T-helper 1 cell treated with Interleukin-12 subunit alpha and Interleukin-12 subunit beta and Interleukin-4 antibody, amounts not matched to agents 30 μg/mL and 1 μg/mL, for 36 hours (primary cell): ENCODE measurements around the gene FHAD1.
A peak's percentile ranks its signal among the peaks of the same experiment; 100 is the strongest.
"Not testable (repeated sequence)": the region's sequence is repeated elsewhere in the genome, so short reads cannot be mapped to it uniquely, and the experiment has no call there.

ENCODE experiments used
- H3K27ac Mint-ChIP-seq: one replicate; pipeline ENCODE4 v1.8.0; 2021; ENCODE audit warnings: mild to moderate bottlenecking, mixed read lengths
- H3K27me3 Mint-ChIP-seq: one replicate; pipeline ENCODE4 v1.8.0; 2021; ENCODE audit warnings: low read depth, mixed read lengths
- H3K36me3 Mint-ChIP-seq: one replicate; pipeline ENCODE4 v1.8.0; 2021; ENCODE audit warnings: low read depth, mixed read lengths
- H3K4me1 Mint-ChIP-seq: one replicate; pipeline ENCODE4 v1.8.0; 2021; ENCODE audit warnings: low read depth, mixed read lengths
- H3K4me3 Mint-ChIP-seq: one replicate; pipeline ENCODE4 v1.8.0; 2021; ENCODE audit warnings: mild to moderate bottlenecking, moderate library complexity, mixed read lengths
- H3K9me3 Mint-ChIP-seq: one replicate; pipeline ENCODE4 v1.8.0; 2021; ENCODE audit warnings: mixed read lengths

The FHAD1 gene

DNA sequence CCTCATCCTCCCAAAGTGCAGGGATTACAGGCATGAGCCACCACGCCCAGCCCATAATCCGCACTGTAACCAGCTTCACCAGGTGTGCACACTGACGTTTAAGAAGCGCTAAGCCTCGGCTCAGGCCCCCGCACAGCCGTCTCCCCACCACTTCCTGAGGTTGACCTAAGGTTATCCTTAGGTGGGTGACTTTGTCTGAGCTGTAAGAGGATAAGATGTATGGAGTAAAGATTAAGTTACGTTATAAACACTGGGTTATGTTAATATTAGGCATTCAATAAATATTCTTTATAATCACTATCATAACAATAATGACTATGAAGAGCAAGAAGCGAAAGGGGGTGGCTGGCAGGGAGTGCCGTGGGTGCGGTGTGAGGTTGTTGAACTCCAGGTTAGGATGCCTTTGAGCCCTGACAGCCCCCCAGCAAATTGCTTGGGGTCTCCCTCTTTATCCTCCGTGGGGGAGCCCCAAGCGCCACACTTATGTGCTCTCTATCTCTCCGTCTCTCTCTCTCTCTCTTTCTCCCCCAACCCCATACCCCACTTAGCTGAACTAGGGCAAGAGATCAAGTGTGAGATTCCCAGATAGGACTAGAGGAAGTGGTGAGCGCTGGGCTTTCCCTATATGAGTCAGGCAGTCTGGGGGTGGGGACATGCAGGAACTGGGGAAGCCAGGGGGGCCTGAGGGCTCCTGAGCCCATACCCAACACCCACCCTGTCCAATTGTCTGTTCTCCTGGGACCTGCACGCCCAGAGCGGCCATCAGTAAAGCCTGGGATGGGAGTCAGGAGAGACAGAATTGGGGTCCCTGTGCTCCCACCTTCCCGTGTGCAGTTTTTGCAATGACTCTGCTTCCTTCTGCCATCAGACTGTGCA is 170.3 kb downstream of the FHAD1 start:
- peak overlapping the region; percentile 77 for H3K4me3 Mint-ChIP-seq
- H3K27ac Mint-ChIP-seq: peak overlapping the region; percentile 91
- H3K36me3 Mint-ChIP-seq: peaks cover 47% of the 10 kb centered on the region
- H3K9me3 Mint-ChIP-seq: no peaks in the 10 kb centered on the region
- H3K4me1 Mint-ChIP-seq: peaks cover 63% of the 10 kb centered on the region
- no peaks in the 10 kb centered on the region for H3K27me3 Mint-ChIP-seq

DNA sequence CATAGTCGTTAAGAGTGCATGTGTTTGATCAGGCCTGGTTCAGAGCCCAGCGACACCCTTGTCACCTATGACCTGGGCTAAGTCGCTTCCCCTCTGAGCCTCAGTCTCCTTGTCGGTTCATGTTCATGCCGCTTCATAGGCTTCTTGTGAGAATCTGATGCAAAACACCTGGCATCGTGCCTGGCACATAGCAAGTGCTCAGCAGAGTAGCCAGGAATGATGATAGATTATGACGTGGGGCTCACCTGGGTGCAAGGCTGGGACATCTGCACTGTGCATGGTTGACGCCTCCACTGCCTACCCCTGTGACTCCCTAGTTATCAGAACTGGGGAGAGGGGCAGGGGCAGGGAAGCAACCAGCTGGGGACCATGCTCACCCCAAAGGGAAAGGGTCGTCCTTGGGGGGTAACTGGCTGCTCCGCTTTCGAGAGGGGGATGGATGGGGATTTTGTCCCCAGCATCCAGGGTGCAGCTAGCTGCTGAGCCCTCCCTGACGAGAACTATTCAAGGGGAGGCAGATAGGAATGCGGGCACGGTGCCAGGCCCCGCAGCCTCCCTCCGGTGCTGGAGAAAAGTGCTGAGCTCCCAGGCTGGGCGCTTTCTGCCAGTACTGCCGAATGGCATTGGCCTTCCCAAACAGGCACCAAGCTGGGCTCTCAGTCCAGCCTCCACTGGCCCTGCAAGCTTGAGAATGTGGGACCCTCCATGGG is 171.9 kb downstream of the FHAD1 start:
- peaks cover 39% of the 10 kb centered on the region for H3K36me3 Mint-ChIP-seq
- H3K4me3 Mint-ChIP-seq: peak overlapping the region; percentile 14
- H3K9me3 Mint-ChIP-seq: no peaks in the 10 kb centered on the region
- peaks cover 58% of the 10 kb centered on the region for H3K4me1 Mint-ChIP-seq
- peak overlapping the region; percentile 65 for H3K27ac Mint-ChIP-seq
- no peaks in the 10 kb centered on the region for H3K27me3 Mint-ChIP-seq

DNA sequence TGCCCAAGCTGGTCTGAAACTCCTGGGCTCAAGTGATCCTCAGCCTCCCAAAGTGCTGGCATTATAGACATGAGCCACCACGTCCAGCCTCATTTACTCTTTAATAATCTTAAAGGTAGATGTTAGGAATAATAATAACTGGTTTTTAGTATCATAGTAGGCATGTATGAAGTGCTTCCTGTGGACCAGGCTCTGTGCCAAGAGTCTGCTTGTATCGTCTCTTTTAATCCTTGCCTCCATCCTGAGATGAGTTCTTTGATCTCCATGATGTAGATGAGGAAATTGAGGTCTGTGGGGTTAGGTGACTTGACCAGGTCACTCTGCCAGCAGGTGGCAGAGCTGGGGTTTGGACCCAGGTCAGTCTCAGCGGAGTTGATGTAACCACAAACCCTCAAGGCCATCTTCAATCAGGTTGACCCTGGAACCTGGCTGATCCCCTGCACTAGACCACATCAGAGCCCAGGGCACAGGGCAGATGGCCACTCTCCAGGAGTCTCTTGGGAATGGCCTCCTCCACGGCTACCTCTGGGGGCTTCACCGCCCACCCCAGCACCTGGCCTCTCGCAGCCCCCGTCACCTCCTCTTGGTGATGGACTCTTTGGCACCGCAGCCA is 173.9 kb downstream of the FHAD1 start:
- no peak overlapping the region for H3K4me3 Mint-ChIP-seq
- peaks cover 21% of the 10 kb centered on the region for H3K36me3 Mint-ChIP-seq
- no peaks in the 10 kb centered on the region for H3K27me3 Mint-ChIP-seq
- H3K9me3 Mint-ChIP-seq: no peaks in the 10 kb centered on the region
- H3K27ac Mint-ChIP-seq: no peak overlapping the region
- peaks cover 45% of the 10 kb centered on the region for H3K4me1 Mint-ChIP-seq

DNA sequence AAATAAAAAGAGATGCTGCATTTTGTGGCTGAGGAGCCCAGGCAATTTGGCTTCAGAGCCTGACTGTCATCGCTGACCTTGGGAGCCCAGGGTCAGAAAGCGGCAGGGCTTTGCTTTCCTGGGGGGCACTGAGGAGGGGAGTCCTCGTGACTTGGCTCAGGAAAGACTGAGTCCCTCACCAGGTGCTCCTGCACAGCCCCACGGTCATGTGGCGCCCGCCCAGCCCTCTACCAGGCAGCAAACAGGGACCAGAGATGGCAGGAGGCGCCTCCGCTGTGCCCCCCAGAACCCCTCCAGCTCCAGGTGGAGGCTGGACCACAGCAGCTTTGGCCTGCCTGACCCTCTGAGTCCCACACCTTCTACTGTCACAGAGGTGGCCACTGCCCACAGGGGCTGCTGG is 175.8 kb downstream of the FHAD1 start:
- H3K36me3 Mint-ChIP-seq: peaks cover 26% of the 10 kb centered on the region
- H3K27me3 Mint-ChIP-seq: no peaks in the 10 kb centered on the region
- no peak overlapping the region for H3K27ac Mint-ChIP-seq
- peaks cover 31% of the 10 kb centered on the region for H3K4me1 Mint-ChIP-seq
- no peaks in the 10 kb centered on the region for H3K9me3 Mint-ChIP-seq
- no peak overlapping the region for H3K4me3 Mint-ChIP-seq

DNA sequence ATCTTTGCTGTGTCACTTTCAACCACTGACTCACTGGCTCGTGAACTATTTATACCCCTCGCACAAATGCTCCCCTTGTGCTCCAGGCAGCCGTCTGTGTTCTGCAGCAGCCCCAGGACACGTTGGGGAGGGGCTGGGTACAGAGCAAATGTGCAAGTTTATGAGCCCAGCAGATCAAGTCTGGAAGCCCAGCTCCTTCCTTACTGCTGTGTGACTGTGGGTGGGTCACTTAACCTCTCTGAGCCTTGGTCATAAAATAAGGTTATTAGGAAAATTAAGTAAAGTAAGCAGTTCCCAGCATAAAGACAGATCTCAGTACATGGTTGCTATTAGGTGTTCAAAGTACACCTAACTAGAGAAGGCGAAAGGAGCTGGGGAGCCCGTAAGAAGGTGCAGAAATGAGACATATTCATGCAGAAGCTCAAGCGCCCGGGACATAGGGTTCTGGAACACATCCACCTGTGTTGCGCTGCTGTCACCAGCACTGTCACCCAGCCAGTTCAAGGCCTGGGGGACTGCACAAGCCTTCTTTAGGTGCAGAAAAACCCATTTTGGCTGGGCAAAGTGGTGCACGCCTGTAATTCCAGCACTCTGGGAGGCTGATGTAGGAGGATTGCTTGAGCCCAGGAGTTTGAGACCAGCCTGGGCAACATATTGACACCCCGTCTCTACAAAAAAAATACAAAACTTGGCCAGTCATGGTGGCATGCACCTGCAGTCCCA is 176.5 kb downstream of the FHAD1 start:
- Mint-ChIP-seq H3K4me3 (no peak overlapping the region), H3K36me3 (peaks cover 27% of the 10 kb centered on the region), H3K27me3 (no peaks in the 10 kb centered on the region), H3K4me1 (peaks cover 30% of the 10 kb centered on the region), H3K27ac (no peak overlapping the region), H3K9me3 (no peaks in the 10 kb centered on the region)

DNA sequence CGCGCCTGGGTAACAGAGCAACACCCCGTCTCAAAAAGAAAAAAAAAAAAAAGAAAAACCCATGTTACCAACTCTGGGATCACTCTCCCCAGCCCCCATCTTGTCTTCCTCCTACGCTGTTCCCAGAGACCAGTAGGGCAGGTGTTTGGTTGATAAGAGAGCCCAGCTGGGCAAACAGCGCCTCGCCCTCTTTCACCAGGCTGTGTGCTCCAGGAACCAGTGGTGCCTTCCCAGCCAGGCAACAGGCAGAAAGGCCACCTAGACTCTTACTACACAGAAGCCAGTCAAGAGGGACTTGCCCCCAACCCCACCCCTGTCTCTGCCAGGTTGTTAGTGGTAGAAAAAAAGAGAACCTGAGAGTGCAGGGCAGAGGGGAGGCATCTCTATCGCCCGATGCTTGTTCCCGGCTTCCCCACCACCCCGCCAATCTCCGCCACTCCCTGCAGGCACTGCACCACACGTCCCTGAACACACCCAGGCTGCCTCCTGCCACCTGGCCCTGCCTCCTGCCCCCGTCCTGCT is 177.2 kb downstream of the FHAD1 start:
- peak overlapping the region; percentile 27 for H3K27ac Mint-ChIP-seq
- H3K27me3 Mint-ChIP-seq: no peaks in the 10 kb centered on the region
- H3K4me3 Mint-ChIP-seq: no peak overlapping the region
- H3K9me3 Mint-ChIP-seq: no peaks in the 10 kb centered on the region
- H3K4me1 Mint-ChIP-seq: peaks cover 26% of the 10 kb centered on the region
- H3K36me3 Mint-ChIP-seq: peaks cover 22% of the 10 kb centered on the region

DNA sequence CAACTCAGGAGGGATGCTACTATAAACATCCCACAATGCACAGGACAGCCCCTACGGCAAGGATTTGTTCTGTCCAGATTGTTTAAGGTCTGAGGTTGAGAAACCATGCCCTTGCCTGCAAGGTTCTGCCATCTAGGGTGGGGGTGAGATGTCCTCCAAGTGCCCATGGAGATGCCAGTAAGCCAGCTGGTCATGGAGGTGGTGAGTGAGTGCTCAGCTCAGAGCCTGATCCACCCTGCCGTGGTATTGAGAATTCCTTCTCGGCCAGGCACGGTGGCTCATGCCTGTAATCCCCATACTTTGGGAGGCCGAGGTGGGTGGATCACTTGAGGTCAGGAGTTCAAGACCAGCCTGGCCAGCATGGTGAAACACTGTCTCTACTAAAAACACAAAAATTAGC is 178.0 kb downstream of the FHAD1 start:
- Mint-ChIP-seq H3K27ac (peak overlapping the region; percentile 27), H3K9me3 (no peaks in the 10 kb centered on the region), H3K36me3 (peaks cover 21% of the 10 kb centered on the region), H3K4me3 (no peak overlapping the region), H3K27me3 (no peaks in the 10 kb centered on the region), H3K4me1 (peaks cover 21% of the 10 kb centered on the region)

DNA sequence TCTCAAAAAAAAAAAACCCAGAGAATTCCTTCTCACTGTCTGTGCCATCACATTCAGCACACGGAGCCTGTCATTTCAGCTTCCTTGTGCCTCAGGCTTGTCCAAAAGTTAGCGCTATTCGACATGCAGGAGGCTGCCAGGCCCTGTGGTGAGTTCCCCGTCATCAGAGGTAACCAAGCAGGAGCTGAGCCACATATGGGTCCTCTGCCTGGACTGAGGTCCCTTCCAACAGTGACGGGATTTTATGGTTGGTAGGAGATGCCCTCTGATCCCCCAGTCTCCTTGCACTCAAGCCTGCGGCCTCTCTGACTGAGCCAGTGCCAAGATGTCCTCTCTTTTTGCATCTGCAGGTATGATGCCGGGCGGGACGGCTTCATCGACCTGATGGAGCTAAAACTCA is 178.5 kb downstream of the FHAD1 start:
- H3K9me3 Mint-ChIP-seq: no peaks in the 10 kb centered on the region
- H3K27me3 Mint-ChIP-seq: no peaks in the 10 kb centered on the region
- H3K4me1 Mint-ChIP-seq: peaks cover 20% of the 10 kb centered on the region
- no peak overlapping the region for H3K27ac Mint-ChIP-seq
- no peak overlapping the region for H3K4me3 Mint-ChIP-seq
- H3K36me3 Mint-ChIP-seq: peaks cover 22% of the 10 kb centered on the region

DNA sequence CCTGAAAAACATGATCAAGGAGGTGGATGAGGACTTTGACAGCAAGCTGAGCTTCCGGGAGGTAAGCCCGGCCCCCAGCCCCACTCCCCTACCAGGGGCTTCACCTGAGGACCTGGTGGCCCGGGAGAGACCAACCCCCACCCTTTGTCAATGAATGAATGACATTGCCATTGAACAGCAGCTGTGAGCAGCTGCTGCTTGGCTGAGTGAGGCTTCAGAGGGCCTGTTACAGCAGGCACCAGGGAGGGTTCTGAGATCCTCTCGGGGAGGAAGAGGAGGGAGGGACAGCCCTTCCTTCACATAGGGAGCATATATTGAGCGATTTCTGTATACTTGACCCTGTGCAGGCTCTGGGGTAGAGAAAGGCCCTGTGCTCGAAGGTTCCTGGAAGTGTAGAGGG is 178.9 kb downstream of the FHAD1 start:
- Mint-ChIP-seq H3K4me1 (peaks cover 17% of the 10 kb centered on the region), H3K36me3 (peaks cover 19% of the 10 kb centered on the region), H3K27ac (peak overlapping the region; percentile 76), H3K4me3 (no peak overlapping the region), H3K27me3 (no peaks in the 10 kb centered on the region), H3K9me3 (no peaks in the 10 kb centered on the region)

DNA sequence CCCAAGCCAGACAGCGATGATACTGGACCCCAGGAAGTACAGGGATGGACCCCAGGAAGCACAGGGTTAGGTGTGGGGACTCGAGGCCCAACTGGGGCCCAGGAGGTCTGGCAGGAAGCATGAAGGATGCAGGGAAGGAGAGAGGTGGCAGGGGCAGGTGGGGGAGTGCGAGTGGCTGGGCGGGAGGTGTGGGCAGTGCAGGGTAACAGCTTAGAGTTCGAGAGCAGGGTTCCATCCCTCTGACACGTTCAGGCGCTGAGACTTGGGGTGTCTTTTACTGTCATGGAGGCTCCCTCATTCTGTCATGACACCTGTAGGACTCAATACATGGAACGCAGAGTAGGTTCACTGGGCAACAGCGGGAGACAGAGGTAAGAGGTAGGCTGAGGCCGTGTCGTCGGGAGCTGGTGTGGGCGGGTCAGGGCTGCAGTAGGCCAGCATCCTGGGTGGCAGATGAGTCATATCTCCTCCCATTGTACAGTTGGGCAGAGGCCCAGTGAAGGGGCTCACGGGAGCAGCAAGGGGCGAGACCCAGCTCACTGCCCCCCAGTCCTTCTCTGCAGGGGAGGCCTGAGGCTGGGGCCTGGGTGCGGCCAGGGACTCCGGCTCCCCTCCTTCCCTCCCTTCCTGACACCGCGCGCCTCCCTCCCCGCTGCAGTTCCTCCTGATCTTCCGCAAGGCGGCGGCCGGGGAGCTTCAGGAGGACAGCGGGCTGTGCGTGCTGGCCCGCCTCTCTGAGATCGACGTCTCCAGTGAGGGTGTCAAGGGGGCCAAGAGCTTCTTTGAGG is 179.7 kb downstream of the FHAD1 start:
- Mint-ChIP-seq H3K4me3 (no peak overlapping the region), H3K9me3 (no peaks in the 10 kb centered on the region), H3K4me1 (peaks cover 15% of the 10 kb centered on the region), H3K27ac (no peak overlapping the region), H3K36me3 (peaks cover 18% of the 10 kb centered on the region), H3K27me3 (no peaks in the 10 kb centered on the region)

DNA sequence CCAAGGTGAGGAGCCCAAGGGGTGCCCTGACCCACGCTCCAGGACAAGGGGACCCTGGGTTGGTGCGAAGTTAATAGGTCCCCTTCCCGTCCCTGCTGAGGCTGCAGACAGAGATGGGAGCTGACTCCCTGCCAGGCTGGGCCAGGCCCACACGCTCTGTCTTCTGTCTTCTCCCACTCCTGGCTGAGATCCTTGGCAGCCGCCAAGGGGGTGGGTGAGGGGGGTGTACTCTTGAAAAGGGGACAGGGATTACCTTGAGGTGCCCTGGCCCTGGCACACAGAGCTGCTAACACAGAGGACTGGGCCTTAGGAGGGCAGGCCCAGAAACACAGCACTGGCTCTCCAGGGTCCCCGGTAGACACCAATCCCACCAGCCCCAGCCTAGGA is 180.2 kb downstream of the FHAD1 start:
- Mint-ChIP-seq H3K27ac (no peak overlapping the region), H3K4me1 (peaks cover 13% of the 10 kb centered on the region), H3K27me3 (no peaks in the 10 kb centered on the region), H3K9me3 (no peaks in the 10 kb centered on the region), H3K4me3 (no peak overlapping the region), H3K36me3 (peaks cover 18% of the 10 kb centered on the region)

DNA sequence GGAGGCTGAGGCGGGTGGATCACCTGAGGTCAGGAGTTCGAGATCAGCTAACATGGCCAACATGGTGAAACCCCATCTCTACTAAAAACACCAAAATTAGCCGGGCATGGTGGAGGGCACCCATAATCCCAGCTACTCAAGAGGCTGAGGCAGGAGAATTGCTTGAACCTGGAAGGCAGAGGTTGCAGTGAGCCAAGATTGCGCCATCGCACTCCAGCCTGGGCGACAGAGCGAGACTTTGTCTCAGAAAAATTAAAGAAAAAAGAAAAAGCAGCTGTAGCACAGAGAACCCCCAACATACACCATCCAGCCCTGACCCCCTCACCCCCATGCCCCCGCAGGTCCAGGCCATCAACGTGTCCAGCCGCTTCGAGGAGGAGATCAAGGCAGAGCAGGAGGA is 181.2 kb downstream of the FHAD1 start:
- not testable (repeated sequence) for H3K27ac Mint-ChIP-seq, H3K27me3 Mint-ChIP-seq

DNA sequence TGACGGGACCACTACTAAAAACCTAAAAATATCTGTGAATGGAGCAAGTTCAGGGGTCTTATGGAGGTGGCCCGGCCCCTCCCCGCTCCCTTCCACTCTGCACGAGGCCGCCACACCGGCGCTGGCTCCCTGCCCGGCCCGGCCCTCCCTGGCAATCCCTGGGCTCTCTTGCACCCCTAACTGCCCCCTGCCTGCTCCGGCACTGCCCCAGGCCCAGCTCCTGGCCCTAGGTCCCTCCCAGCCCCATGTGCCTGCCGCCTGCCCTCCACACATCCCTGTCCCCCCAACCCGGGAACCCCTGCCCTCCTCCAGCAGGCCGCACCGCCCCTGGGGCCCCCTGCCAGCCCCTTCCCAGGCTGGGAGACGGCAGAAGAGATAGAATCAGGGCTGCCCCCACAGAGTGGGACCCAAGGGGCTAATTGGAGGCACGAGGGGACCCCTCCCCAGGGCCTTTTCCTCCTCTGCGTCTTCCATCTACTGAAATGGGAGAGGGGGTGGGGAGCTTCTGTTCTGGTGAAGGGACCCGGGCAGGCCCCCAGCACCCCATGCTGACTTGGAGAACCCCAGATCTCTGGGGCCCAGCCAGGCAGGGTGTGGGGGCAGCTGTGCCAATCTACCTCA is 181.9 kb downstream of the FHAD1 start:
- no peak overlapping the region for H3K27ac Mint-ChIP-seq
- H3K36me3 Mint-ChIP-seq: peaks cover 18% of the 10 kb centered on the region
- H3K4me1 Mint-ChIP-seq: peaks cover 13% of the 10 kb centered on the region
- H3K4me3 Mint-ChIP-seq: no peak overlapping the region
- no peaks in the 10 kb centered on the region for H3K9me3 Mint-ChIP-seq
- H3K27me3 Mint-ChIP-seq: no peaks in the 10 kb centered on the region

More for the DNA sequence above, 181.2 kb downstream of the FHAD1 start:
- Mint-ChIP-seq H3K36me3 (peaks cover 18% of the 10 kb centered on the region), H3K4me1 (peaks cover 13% of the 10 kb centered on the region)
- H3K9me3 Mint-ChIP-seq, H3K4me3 Mint-ChIP-seq: not testable (repeated sequence)
